ENCODE results near the gene INSC. TPM values are rescaled to one million over a fixed set of nuclear protein-coding genes. Genes with fewer than 3 reads are reported as not detected.

Gene INSC
- total RNA-seq, 1 experiment from 2014 or later: not detected

DNA sequence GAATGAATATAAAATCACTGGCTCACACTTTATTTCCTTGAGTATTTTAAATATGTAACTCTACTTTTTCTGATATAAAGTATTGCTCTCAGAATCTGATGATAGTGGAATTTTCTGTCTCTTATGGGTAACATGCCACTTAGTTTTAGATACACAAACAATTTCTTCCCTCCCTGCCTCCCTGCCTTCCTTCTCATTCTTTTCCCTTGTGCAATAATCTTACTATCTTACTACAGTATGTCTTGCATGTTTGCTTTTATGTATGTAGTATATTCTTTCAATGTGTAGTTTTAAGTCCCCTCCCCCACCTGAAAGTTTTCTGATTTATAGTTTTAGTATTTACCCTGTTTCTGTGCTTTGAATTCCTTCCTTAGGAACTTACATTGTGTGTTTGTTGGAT is 48.4 kb downstream of the INSC start:
- no peaks in the 10 kb centered on the region for H3K36me3 ChIP-seq (ENCODE audit: control insufficient read depth, insufficient read depth, low read length)
- Mint-ChIP-seq H3K4me3 (ENCODE audit: unreplicated experiment) (no peak overlapping the region), H3K4me1 (ENCODE audit: low read depth, unreplicated experiment) (peaks cover 2% of the 10 kb centered on the region), H3K27ac (ENCODE audit: unreplicated experiment) (no peak overlapping the region), H3K9me3 (ENCODE audit: unreplicated experiment) (no peaks in the 10 kb centered on the region), H3K36me3 (ENCODE audit: insufficient read depth, unreplicated experiment) (no peaks in the 10 kb centered on the region), H3K27me3 (ENCODE audit: insufficient read depth, unreplicated experiment) (peaks cover 12% of the 10 kb centered on the region)
- ChIA-PET POLR2A (no interaction called here), CTCF (no interaction called here)
- no peaks in the 10 kb centered on the region for H3K9me3 ChIP-seq
- no peak for TF ChIP-seq CTCF (IDR thresholded peaks at IDR 0.05; ENCODE audit: insufficient read depth in 1 of 2, low read depth in 1 of 2, low read length in 1 of 2, severe bottlenecking in 1 of 2, unreplicated experiment in 1 of 2)
- no peak overlapping the region for H3K4me3 ChIP-seq (ENCODE audit: low read depth, low read length)
- no TSS peak for BruUV-seq (replicated peaks)
- DNase-seq: no peak
- no peaks in the 10 kb centered on the region for H3K27me3 ChIP-seq (replicated peaks; ENCODE audit: control insufficient read depth, insufficient read depth, low read length)
- intact Hi-C loops (cut with micrococcal nuclease; ENCODE audit: unreplicated experiment): no loop called here
- no peaks in the 10 kb centered on the region for H3K4me1 ChIP-seq

DNA sequence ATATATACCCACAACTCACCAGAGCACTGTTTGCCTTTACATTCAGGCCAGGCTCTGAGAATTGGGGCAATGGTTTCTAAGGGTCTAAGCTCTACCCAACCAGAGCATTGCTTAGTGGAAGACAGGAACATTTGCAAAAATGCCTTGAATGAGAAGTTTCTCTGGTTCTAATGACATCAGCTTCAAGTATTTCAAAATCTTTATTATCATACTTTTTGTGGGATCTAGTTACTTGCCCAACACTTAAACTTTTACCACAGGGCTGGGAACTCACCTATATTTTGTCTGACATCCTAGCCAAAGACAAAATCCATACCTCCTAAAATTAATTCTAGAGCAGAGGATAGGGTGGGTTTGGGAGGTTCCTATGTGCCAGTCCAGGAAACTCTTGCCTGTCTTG is 51.5 kb downstream of the INSC start:
- CTCF ChIA-PET: no interaction called here
- peaks cover 11% of the 10 kb centered on the region for H3K27me3 Mint-ChIP-seq (ENCODE audit: insufficient read depth, unreplicated experiment)

DNA sequence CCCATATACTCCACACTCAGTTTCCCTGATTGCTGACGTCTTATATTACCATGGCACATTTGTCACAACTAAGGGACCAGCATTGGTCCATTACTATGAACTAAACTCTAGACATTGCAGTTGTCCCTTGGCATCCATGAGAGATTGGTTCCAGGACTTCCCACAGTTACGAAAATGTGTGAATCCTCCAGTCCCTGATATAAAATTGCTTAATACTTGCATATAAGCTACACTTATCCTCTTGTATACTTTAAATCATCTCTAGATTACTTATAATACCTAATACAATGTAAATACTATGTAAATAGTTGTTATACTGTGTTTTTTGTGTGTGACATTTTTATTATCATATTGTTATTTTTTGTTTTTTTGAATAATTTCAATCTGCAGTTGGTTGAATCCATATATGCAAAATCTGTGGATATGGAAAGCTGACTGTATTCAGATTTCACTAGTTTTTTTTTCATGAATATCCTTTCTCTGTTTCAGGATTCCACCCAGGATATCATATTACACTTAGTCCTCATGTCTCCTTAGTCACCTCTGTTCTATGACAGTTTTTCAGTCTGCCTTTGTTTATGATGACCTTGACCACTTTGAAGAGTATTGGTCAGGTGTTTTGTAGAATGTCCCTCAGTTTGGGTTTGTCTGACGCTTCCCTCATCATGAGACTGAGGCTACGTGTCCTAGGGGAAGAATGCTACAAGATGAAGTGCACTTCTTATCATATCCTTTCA is 55.3 kb downstream of the INSC start:
- H3K4me3 Mint-ChIP-seq (ENCODE audit: unreplicated experiment): no peak overlapping the region
- H3K4me3 ChIP-seq (ENCODE audit: low read depth, low read length): no peak overlapping the region
- H3K27ac Mint-ChIP-seq (ENCODE audit: unreplicated experiment): no peak overlapping the region
- BruUV-seq (replicated peaks): no TSS peak
- H3K36me3 Mint-ChIP-seq (ENCODE audit: insufficient read depth, unreplicated experiment): no peaks in the 10 kb centered on the region
- H3K9me3 ChIP-seq: no peaks in the 10 kb centered on the region
- H3K27me3 Mint-ChIP-seq (ENCODE audit: insufficient read depth, unreplicated experiment): peaks cover 14% of the 10 kb centered on the region
- no peaks in the 10 kb centered on the region for H3K27me3 ChIP-seq (replicated peaks; ENCODE audit: control insufficient read depth, insufficient read depth, low read length)
- intact Hi-C loops (cut with micrococcal nuclease; ENCODE audit: unreplicated experiment): no loop called here
- no peaks in the 10 kb centered on the region for H3K4me1 ChIP-seq
- H3K9me3 Mint-ChIP-seq (ENCODE audit: unreplicated experiment): no peaks in the 10 kb centered on the region
- CTCF ChIA-PET: no interaction called here
- H3K4me1 Mint-ChIP-seq (ENCODE audit: low read depth, unreplicated experiment): no peaks in the 10 kb centered on the region
- no peak for DNase-seq
- no peak for TF ChIP-seq CTCF (IDR thresholded peaks at IDR 0.05; ENCODE audit: insufficient read depth in 1 of 2, low read depth in 1 of 2, low read length in 1 of 2, severe bottlenecking in 1 of 2, unreplicated experiment in 1 of 2)
- POLR2A ChIA-PET: no interaction called here
- H3K36me3 ChIP-seq (ENCODE audit: control insufficient read depth, insufficient read depth, low read length): no peaks in the 10 kb centered on the region

More for the DNA sequence above, 51.5 kb downstream of the INSC start:
- Mint-ChIP-seq H3K9me3 (ENCODE audit: unreplicated experiment) (no peaks in the 10 kb centered on the region), H3K4me3 (ENCODE audit: unreplicated experiment) (no peak overlapping the region), H3K27ac (ENCODE audit: unreplicated experiment) (no peak overlapping the region), H3K4me1 (ENCODE audit: low read depth, unreplicated experiment) (no peaks in the 10 kb centered on the region), H3K36me3 (ENCODE audit: insufficient read depth, unreplicated experiment) (no peaks in the 10 kb centered on the region)
- H3K9me3 ChIP-seq: no peaks in the 10 kb centered on the region
- H3K27me3 ChIP-seq (replicated peaks; ENCODE audit: control insufficient read depth, insufficient read depth, low read length): no peaks in the 10 kb centered on the region
- intact Hi-C loops (cut with micrococcal nuclease; ENCODE audit: unreplicated experiment): no loop called here
- BruUV-seq (replicated peaks): no TSS peak
- no peak for TF ChIP-seq CTCF (IDR thresholded peaks at IDR 0.05; ENCODE audit: insufficient read depth in 1 of 2, low read depth in 1 of 2, low read length in 1 of 2, severe bottlenecking in 1 of 2, unreplicated experiment in 1 of 2)
- no peak for DNase-seq
- H3K4me1 ChIP-seq: no peaks in the 10 kb centered on the region
- H3K36me3 ChIP-seq (ENCODE audit: control insufficient read depth, insufficient read depth, low read length): no peaks in the 10 kb centered on the region
- POLR2A ChIA-PET: no interaction called here
- no peak overlapping the region for H3K4me3 ChIP-seq (ENCODE audit: low read depth, low read length)
